Hematopoietic multipotent progenitor cell treated with erythropoietin and hydrocortisone succinate and interleukin-3 and kit ligand, for 8 days (in vitro differentiated cells): ENCODE results near the gene RFTN1.

Experiments
- DNase-seq: peaks from one replicate; pipeline ENCODE4 v3.0.0-alpha.2; 2015

RFTN1 gene

DNA sequence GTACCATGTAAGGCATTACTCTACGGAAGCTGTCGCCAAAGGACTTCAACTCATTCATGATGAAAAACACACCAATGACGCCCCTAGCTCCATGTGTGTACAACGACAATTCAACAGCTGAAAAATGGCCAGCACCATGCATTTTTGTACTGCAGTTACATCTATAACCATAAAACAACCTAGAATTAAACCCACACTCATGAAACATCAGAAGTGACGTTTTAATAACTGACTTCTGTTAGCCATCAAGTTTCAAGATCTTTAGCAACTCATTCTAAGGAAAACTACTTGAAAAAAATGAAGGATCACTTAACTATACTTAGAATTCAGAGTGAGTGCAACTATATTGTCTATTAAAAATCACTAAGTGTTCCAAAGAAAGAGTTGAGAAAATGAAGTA lies 84.9 kb downstream of the RFTN1 start:
- no peak for DNase-seq

DNA sequence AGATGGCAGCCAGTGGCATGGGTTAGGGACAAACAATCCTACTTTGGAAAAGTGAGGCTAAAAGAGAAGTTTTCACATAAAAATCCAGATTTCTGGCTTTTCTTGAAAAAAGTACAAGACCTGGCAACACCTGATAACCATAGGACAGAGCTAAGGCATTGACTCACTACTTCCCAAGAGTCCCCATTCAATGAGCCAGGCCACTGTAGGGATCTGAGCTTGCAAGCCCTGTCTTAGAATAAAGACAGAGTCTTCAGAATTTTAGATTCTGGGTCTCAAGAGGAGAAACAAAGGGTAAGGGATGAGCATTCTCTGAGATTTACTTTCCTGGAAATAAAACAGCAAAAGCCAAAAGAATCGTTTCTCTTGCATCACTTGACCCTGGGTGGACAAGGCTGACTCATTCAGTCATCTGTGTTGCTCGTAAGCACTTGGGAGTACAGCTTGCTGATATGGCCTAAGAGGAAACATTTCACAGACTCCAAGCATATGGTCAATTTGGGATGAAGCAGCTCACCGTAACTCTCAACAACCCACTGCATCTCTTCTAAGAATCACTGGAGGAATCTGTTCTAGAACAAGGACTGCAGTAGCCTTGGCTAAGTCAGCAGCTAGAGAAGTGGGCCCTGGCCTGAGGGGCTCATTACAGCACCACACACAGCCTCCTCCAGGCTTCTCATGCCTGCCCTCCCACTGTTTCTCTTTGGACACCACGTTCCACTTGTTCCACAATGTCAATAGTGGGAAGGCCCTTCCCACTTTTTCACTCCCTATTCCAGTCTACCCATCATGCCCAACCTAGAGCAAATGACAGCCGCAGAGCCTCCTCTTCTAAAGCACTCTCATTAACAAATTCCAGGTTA lies 86.2 kb downstream of the RFTN1 start:
- no peak for DNase-seq

DNA sequence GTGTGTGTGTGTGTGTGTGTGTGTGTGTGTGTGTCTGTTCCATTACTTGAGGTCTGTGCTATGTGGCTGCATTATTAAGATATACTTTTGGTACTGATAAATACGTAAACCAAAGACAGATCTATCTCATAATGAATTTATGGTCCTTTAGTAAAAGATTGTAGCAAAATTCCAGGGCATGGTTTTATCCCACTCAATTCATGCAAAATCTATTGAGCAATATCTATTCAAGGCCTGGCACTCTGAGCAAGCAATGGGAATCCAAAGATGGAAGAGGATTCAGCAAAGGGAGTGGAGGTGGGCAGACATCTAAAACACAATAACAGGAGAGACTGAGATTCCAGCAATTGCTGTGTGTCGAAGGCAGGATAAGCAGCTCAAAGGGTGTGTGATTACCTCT lies 86.8 kb downstream of the RFTN1 start:
- DNase-seq = no peak

DNA sequence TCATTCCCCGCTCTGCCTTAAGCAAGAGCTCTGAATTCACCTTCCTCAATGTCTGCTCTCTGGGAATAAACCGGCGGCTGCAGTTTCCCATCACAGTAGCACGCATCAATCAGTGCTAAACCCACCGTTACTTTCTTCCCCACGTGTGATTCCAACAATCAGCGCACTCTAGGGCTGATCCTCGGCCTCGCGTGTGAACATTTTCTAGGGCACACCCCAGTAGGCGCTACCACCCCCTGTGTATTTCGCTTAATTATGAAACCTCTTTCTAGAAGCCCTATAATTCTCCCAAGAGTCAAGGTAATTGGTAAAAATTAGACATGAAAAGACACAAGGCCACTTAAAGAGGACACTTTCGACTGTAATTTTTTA lies 87.5 kb downstream of the RFTN1 start:
- DNase-seq = no peak

DNA sequence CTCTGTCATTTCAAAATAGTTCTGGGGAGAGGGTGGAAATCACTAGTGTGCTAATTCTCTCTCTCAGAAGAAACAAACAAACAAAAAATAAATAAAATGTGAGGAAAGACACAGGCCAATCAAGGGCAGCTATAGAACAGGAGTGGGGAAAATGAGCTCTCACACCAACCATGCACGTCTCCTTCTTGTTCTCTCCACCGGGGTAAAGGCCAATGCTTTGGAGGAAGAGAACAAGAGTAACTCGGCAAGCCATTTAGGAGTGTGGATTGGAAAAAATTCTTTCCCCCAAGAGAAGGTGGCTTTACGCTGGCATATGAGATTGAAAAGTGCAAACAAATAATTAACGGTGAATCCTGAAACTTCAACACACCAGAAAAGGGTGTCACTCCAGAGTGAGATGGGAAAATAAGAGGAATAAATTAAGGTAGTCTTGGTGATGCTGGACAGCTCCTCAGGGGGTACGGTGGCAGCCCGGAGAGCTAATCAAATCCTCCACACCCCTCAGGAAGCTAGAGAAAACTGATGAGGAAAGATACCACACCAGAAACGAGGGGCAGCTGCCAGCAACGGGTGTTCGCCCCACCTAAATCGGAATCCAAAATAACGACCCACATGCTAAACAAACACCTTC lies 88.0 kb downstream of the RFTN1 start:
- no peak for DNase-seq

DNA sequence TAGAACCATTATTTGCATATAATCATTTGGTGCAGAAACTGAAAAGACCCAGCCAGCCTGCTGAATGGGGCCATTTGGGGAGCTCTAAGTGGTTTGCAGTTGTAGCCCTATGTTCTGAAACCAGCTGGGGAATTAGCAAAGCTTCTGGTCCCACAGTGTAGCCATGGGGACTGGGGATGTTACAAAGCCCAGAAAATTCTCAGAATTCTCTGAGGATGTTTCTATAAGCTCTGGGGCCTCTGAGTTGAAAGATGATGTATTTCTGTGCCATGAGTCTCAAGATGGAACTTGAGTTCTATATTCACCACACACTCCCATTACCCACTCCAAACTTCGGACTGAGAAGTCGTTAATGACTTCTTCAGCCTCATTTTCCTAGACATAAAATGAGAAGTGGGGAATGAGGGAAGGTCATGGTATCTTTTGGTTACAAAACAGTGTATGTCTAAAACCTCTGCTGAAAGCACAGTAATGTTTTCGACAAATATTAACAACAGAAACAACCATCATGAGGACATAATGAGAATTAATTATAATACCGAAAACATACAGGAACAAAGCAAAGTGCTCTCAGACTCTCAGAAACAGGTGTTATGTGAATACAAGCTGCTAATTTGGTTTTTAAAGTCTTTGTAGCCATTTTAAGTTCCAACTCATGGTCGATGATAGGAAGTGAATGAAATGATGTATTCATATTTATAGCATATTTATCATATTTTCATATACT lies 89.4 kb downstream of the RFTN1 start:
- no peak for DNase-seq

DNA sequence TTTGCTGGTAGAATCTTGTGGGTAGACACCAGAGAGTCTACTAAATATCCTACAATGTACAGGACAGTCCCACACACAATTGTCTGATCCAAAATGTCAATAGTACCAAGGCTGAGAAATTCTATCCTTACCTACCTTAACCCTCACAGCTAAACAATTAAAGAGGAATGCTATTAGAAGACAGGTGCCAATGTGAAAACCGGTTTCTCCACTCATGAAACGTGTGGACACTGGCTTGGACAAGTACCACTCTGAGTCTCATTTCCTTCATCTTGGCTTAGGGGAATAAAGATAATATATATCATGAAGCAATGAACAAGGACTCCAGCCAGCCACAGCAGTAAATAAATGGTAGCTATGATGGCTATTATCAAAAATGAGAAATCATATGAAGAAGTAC lies 90.2 kb downstream of the RFTN1 start:
- DNase-seq = no peak

DNA sequence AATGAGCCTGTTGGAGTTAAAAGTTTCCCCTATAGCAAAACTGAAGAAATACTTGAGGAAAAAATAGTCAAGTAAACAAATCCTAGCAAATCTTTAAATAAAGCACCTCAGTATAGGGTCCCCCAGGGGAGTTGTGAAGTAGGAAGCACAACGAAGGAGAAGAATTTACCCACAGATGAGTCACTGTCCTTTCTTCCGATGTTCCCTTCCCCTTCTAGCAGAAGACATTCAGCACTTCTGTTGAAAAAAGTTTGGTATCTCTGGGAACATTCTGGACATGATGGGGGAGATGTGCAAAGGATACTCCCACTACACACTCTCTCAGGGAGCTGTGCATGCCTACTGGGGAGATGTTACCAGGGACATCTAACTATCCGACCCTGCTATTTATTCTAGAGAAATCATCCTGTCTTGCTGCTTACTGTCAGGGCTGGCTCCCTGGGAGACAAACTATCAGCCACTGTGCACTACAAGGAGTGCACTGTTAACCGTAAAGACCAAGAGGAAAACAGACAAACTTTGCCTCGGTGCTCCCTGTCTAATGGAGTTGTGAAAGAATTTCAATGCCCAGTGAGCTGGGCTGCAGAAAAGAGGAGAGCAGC lies 93.8 kb downstream of the RFTN1 start:
- DNase-seq = no peak

DNA sequence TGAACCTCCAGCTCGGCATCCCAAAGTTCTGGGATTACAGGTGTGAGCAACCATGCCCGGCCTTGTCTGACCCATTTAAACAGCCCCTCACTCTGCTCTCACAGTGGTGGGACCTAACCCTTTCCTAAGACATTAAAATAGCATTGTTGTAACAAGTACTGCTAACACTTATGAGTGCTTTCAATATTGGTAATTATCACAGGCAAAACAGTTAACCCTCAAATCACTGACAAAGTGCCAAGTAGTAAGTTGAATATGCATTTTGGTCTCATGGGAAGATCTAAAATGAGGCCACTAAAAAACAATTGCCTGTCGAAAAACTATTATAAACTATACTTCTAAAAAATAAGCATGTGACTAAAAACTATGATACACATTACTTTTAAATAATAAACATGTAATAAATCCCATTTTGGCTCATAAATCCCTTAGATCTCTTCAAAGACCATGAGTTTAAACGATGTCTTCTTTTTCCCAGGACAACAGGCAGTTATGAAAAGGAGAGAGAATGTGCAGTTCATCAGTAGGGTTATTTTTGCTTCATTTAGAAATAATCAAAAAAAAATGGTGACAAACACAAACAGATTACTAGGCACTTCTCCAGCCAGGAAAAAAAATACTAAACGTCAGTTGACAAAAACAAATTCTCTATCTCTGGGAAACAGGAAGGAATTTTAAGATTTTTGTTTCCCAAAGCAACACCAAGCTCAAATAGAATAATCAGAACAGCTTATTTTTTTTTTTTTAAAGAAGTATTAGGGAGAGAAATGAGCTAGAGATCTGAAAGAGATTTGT lies 95.4 kb downstream of the RFTN1 start:
- DNase-seq = no peak

DNA sequence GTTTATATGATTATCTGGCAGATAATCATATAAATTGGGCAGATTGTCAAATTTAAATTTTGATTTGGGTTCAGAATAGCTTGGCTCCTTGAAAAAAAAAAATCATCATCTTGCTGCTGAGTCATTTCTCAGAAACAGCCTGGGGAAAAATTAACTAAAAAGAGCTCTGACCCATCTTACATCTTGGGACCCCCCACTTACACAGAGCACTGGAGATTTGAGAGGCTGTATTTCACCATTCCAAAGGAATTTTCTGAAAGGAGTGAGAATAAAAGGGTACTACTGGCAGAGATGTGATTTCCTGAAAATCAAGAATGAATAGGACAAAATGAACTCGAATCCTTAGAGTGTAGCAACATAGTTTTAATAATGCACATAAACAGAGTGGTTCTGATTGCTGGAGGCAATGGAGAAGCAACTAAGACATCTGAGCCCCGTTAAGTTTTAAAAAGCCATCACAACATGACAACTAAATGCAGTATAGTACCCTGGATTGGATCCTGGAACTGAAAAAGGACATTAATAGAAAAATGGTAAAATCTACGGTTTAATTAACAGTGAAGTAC lies 97.5 kb downstream of the RFTN1 start:
- no peak for DNase-seq

DNA sequence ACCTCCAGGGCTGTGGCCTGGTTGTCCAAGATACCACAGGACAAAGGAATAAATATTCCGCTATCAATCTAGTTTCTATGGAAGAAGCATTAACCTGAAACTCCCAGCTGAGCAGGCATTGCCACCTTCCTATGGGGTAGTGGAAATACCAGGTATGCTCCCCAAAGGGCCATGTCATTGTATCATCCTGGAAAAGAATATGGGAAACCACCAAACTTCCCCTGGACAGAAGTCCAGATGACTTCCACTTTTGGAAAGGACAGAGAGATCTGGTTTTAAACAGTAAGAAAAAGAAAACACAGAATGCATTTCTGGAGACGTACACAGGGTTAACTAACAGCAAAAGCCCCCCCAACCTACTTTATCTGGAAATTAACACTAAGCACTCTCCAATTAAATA lies 100.2 kb downstream of the RFTN1 start:
- no peak for DNase-seq

DNA sequence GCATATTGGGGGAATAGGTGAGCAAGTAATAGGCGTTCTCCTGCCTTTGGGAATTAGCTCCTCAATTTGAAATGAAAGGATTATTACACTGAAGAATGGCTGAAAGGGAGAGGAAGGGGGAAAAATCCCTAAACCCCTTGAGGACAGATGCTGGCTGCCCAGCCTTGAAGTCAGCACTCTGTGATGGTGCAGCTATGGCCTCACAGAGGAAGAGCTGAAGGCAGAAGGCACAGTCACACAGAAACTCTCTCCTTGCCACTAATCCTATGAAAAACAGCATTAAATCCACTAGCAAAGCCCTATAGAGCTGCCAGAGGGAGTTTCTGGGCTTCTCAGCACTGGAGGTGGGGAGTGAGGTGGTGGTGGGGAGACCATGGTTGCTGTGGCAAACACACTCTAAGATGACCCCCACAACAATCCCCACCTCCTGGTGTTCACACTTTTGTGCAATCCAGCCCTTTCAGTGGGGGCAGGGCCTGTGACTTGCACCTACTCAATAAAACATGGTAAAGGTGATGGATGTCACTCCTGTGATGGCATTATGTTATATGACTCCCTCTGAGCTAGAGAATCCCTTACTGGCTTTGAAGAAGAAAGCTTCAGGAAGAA lies 101.2 kb downstream of the RFTN1 start:
- DNase-seq = no peak

DNA sequence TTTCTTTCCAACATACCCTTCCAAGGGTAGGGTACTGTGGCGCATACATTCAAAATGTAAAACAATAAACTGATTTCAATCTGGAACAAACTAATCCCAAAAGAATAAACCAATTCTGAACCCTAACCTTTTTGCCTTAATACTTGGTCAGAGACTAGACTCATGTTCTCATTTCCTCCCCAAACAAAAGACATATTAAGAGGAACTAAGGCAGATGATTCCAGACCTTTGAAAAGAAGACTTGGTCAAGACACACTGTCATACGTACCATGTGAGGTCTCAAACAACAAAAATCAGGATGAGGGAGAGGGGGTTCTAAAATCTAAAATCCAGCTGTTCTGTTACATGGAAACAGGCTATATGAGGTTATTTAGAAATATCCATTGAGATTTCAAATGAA lies 102.1 kb downstream of the RFTN1 start:
- DNase-seq = no peak

DNA sequence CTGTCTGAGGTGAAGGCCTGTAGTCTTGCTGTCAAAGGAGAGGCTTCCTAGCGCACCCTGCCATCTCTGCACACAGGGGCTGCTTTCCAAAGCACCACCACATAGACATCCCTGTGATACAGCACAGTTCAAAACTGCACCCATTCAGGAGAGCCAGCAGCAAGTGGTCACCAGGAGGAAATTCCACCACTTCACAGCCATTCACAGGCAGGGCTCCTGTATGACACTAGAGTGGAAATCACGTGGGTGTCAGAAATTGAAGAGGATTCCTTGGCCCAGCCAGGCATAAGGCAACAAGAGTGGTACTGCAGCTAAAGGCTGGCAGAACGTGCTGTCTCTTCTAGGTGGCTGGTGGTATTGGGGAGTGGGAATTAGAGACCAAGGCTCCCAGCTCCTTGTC lies 102.8 kb downstream of the RFTN1 start:
- no peak for DNase-seq

DNA sequence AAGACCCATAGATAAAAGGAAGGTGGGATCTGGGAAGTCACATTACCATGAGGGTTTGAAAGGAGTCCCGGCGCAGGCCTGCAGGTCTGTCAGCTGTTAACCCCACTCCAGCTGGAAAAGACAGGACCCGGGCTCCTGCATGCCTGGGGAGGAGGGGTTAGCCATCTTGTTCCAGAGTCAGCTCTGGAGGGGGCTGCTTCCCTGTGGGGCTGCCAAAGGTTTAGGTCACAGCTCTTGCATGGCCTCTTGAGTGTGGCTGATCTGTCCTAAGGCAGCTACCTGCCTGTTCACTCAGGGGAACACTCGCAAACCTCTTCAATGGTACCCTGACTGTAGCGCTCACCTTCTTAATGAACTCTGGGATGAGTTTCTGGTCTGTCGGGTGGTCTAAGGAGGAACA lies 104.5 kb downstream of the RFTN1 start:
- DNase-seq = no peak

DNA sequence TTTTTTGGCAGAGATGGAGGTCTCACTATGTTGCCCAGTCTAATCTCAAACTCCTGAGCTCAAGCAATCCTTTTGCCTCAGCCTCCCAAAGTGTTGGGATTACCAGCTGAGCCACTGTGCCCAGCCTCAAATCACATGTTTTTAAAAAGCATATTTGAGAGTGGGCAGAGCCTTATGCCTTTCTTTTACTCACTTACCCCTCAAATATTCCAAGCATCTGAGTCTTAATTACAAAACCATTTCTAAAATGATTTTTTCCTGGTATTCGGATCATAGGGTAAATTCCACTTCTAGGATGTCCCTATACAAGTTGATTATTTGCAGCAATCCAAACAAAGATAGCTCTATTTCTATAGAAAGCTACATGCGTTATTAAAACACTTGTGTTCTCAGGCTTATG lies 106.1 kb downstream of the RFTN1 start:
- no peak for DNase-seq

DNA sequence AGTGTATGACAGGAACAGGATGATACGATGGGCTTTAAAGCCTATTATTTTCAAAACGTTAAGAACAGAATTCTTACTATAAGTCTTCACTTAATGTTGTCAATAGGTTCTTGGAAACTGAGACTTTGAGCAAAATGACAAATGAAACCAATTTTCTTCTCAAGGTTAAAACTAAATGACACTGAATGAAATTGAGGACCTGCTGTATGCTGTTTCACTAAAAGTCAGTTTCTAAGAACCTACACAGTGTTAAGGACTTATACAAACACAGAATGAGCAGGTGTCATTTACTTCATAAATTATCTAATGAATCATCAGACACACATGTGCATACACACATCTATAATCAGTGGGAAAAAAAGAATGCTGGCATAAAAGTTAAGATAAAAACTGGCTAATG lies 106.9 kb downstream of the RFTN1 start:
- no peak for DNase-seq

DNA sequence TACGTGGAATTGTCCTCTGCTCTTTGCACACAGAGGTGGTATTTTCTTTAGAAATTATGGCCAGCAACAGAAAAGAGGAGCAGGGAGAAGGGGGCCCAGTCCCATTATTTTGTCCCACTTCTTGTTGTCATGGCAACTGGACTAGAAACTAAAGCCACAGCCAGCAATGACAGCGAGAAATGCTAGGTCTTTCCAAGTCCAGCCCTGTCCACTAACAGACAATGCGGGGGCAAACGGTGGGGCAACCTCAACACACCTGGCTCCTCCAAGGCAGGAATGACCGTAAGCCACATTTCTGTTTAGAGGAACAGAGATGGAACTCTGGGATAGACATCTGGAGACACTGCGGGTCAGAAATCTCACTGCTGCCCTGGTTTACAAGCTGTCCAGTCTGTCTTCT lies 107.3 kb downstream of the RFTN1 start:
- DNase-seq = no peak

DNA sequence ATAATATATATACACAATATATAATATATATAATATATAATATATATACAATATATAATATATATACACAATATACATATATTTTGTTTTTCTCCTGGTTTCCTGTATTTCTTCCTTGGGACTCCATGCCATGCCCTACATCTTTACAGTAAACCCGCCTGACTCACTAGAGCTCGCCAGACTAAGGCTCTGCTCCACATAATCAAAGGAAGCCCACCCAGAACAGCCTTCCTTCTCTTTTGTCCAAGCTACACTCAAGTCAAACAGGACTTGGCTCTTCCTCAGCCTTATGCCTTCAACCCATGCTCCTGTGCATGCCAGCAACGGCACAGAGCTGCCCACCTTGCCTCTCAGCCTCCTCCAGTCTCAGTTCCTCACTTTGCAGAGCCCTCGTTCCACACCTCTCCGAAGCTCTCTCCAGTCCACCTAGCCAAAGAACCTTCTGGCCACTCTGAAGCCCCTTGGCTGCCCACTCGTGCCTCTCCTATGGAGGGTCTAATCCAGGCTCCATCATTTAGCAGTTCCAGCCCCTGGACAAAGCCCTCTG lies 109.1 kb downstream of the RFTN1 start:
- DNase-seq = no peak

DNA sequence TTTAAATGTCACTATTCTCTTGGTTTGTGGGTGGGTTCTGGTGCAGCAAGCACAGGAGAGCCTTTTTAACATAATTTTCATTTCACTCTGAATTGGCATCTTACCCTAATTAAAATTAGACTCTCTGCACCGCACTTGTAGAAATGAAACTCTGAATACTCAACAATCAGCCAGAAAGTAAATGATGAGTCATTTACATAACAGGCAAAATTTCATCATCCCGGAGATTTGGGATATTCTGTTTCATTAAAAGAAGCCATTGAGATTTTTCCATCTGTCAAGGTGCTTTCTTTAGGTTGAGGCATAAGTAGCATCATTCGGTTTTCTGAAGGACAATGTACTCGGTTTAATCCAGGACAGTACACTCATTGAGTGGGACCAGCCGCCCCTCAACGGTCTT lies 111.0 kb downstream of the RFTN1 start:
- DNase-seq = no peak

DNA sequence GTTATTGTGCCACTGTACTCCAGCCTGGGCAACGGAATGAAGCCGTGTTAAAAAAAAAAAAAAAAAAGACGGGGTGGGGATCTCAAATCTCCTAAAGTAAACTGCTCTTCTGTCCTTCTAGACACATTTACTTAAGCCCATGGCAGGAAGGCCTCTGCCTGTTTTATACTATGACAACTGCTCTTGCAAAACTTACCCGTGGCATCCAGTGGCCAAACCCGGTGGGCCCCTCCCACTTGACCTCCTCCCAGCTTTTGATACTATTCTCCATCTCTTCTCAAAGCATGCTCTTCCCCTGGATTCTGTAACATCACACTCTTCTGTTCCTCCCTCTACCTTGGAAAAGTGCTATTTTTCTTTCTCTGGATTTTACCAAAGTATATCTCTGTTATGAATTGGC lies 112.2 kb downstream of the RFTN1 start:
- no peak for DNase-seq
